Caco-2 (cell line): ENCODE results near the gene GALNT12. TPM values are rescaled to one million over a fixed set of nuclear protein-coding genes. Genes with fewer than 3 reads are reported as not detected.

Source experiments
- BruUV-seq: library from RNA; stranded (reverse); fragments of 400-500 nt; replicated peaks from 2 replicates; lab custom pipeline; 2021; lab: Mats Ljungman, UMichigan
- CTCF ChIA-PET: fragments of 300-600 bp; sonication (Branson Sonifier 250); formaldehyde crosslinking; loops from one replicate; lab custom pipeline; 2022; ENCODE audit warnings: antibody characterized with exemption; lab: Charles Lee
- POLR2A ChIA-PET: fragments of 300-600 bp; sonication (Branson Sonifier 250); formaldehyde crosslinking; loops from one replicate; lab custom pipeline; 2022; ENCODE audit warnings: antibody characterized with exemption; lab: Charles Lee
- DNase-seq, 2 experiments: peaks; one replicate each; pipeline versions ENCODE4 v3.0.0 to v3.0.0-alpha.2; 2020 to 2022
- H3K27me3 ChIP-seq: replicated peaks from 2 replicates; pipeline ENCODE4 v1.6.0; 2011; ENCODE audit warnings: low read length; ENCODE audit not compliant: control insufficient read depth, insufficient read depth
- H3K36me3 ChIP-seq: 2 replicates; pipeline ENCODE4 v1.5.1; 2011; ENCODE audit warnings: low read length; ENCODE audit not compliant: control insufficient read depth, insufficient read depth
- H3K4me1 ChIP-seq: fragments of 250-450 bp; sonication (Bioruptor Pico); 2 replicates; pipeline ENCODE4 v1.5.1; 2020; ENCODE audit warnings: mild to moderate bottlenecking
- H3K4me3 ChIP-seq: 2 replicates; pipeline ENCODE4 v1.5.1; 2011; ENCODE audit warnings: low read depth, mild to moderate bottlenecking, control low read depth, low read length
- H3K9me3 ChIP-seq: fragments of 250-450 bp; sonication (Bioruptor Pico); 2 replicates; pipeline ENCODE4 v1.5.1; 2020; ENCODE audit warnings: mild to moderate bottlenecking, moderate library complexity
- H3K27ac Mint-ChIP-seq: one replicate; pipeline ENCODE4 v1.8.0; 2022; ENCODE audit warnings: mixed read lengths; ENCODE audit not compliant: unreplicated experiment
- H3K27me3 Mint-ChIP-seq: one replicate; pipeline ENCODE4 v1.8.0; 2022; ENCODE audit warnings: mixed read lengths; ENCODE audit not compliant: insufficient read depth, unreplicated experiment
- H3K36me3 Mint-ChIP-seq: one replicate; pipeline ENCODE4 v1.8.0; 2022; ENCODE audit warnings: mild to moderate bottlenecking, mixed read lengths; ENCODE audit not compliant: insufficient read depth, unreplicated experiment
- H3K4me1 Mint-ChIP-seq: one replicate; pipeline ENCODE4 v1.8.0; 2022; ENCODE audit warnings: low read depth, mixed read lengths; ENCODE audit not compliant: unreplicated experiment
- H3K4me3 Mint-ChIP-seq: one replicate; pipeline ENCODE4 v1.8.0; 2022; ENCODE audit warnings: mild to moderate bottlenecking, moderate library complexity, mixed read lengths; ENCODE audit not compliant: unreplicated experiment
- H3K9me3 Mint-ChIP-seq: one replicate; pipeline ENCODE4 v1.8.0; 2022; ENCODE audit warnings: mixed read lengths; ENCODE audit not compliant: unreplicated experiment
- CTCF ChIP-seq, 2 experiments: fragments of 200-600 bp in 1 of 2; IDR thresholded peaks; 1 replicate in 1 of 2; 2 replicates in 1 of 2; pipeline versions ENCODE4 v1.5.1 to v1.8.0; 2011 to 2022; ENCODE audit warnings: antibody characterized with exemption in 1 of 2, control low read depth in 1 of 2, inconsistent platforms in 1 of 2, low read depth in 1 of 2, low read length in 1 of 2, mild to moderate bottlenecking in 1 of 2, moderate library complexity in 1 of 2; ENCODE audit not compliant: insufficient read depth in 1 of 2, severe bottlenecking in 1 of 2, unreplicated experiment in 1 of 2
- intact Hi-C: fragments of 100-400 bp; cut with micrococcal nuclease; formaldehyde crosslinking; loops from one replicate; pipeline ENCODE4 v1.10.0; 2022; ENCODE audit not compliant: unreplicated experiment
- total RNA-seq: library from RNA; stranded (reverse); gene quantifications from 2 replicates; pipeline ENCODE4 v1.2.3, GENCODE V29; 2022

The GALNT12 gene
- total RNA-seq, 1 experiment from 2014 or later = 3.6 TPM

- no peak overlapping the region for H3K4me3 ChIP-seq
- peak; percentile 88 for DNase-seq
- no peaks in the 10 kb centered on the region for H3K36me3 ChIP-seq
- H3K4me1 Mint-ChIP-seq = peaks cover 23% of the 10 kb centered on the region
- H3K27me3 Mint-ChIP-seq = no peaks in the 10 kb centered on the region
- ChIA-PET POLR2A (interaction anchor here (0.5 kb wide), 1 partner anchor 149 kb away, joined by 3 read pairs; no protein-coding TSS in a partner anchor), CTCF (interaction anchor here (0.6 to 1.6 kb wide), 5 partner anchors 40 to 293 kb away, joined by 3 to 12 read pairs (median 4); no protein-coding TSS in a partner anchor)
- H3K4me3 Mint-ChIP-seq = peak overlapping the region; percentile 41
- peaks cover 14% of the 10 kb centered on the region for H3K4me1 ChIP-seq
- no peaks in the 10 kb centered on the region for H3K9me3 ChIP-seq
- no peak overlapping the region for H3K27ac Mint-ChIP-seq
- H3K36me3 Mint-ChIP-seq = no peaks in the 10 kb centered on the region
- BruUV-seq = no TSS peak
- no peaks in the 10 kb centered on the region for H3K27me3 ChIP-seq
- intact Hi-C loops = loop anchor here (1.0 kb wide), 3 partner anchors 127 to 292 kb away; no protein-coding TSS in a partner anchor
- H3K9me3 Mint-ChIP-seq = no peaks in the 10 kb centered on the region
- TF ChIP-seq CTCF (IDR thresholded peaks at IDR 0.05; ENCODE audit: insufficient read depth in 1 of 2, low read depth in 1 of 2, low read length in 1 of 2, severe bottlenecking in 1 of 2, unreplicated experiment in 1 of 2) = peak; percentile 92 to 94
These were observed 41.1 kb downstream of the GALNT12 start for GRCh38 chr9:98848450-98849149.

GRCh38 chr9:98849563-98849962 is 42.1 kb downstream of the GALNT12 start:
- H3K27ac Mint-ChIP-seq = no peak overlapping the region
- TF ChIP-seq CTCF (IDR thresholded peaks at IDR 0.05; ENCODE audit: insufficient read depth in 1 of 2, low read depth in 1 of 2, low read length in 1 of 2, severe bottlenecking in 1 of 2, unreplicated experiment in 1 of 2) = no peak

GRCh38 chr9:98850851-98851729 is 43.6 kb downstream of the GALNT12 start:
- CTCF ChIA-PET = no interaction called here
- no TSS peak for BruUV-seq
- H3K36me3 Mint-ChIP-seq = no peaks in the 10 kb centered on the region
- no peaks in the 10 kb centered on the region for H3K9me3 ChIP-seq
- DNase-seq = no peak
- intact Hi-C loops = no loop called here
- peaks cover 13% of the 10 kb centered on the region for H3K9me3 Mint-ChIP-seq
- TF ChIP-seq CTCF (IDR thresholded peaks at IDR 0.05; ENCODE audit: insufficient read depth in 1 of 2, low read depth in 1 of 2, low read length in 1 of 2, severe bottlenecking in 1 of 2, unreplicated experiment in 1 of 2) = no peak
- POLR2A ChIA-PET = no interaction called here
- H3K4me1 Mint-ChIP-seq = peaks cover 23% of the 10 kb centered on the region
- H3K27ac Mint-ChIP-seq = peak overlapping the region; percentile 13
- no peak overlapping the region for H3K4me3 ChIP-seq
- H3K4me1 ChIP-seq = peaks cover 14% of the 10 kb centered on the region
- no peak overlapping the region for H3K4me3 Mint-ChIP-seq
- H3K27me3 ChIP-seq = no peaks in the 10 kb centered on the region
- no peaks in the 10 kb centered on the region for H3K27me3 Mint-ChIP-seq
- no peaks in the 10 kb centered on the region for H3K36me3 ChIP-seq

More at GRCh38 chr9:98849563-98849962, 42.1 kb downstream of the GALNT12 start:
- peaks cover 14% of the 10 kb centered on the region for H3K4me1 ChIP-seq
- DNase-seq = no peak
- intact Hi-C loops = no loop called here
- Mint-ChIP-seq H3K36me3 (no peaks in the 10 kb centered on the region), H3K4me1 (peaks cover 23% of the 10 kb centered on the region), H3K4me3 (no peak overlapping the region), H3K9me3 (no peaks in the 10 kb centered on the region), H3K27me3 (no peaks in the 10 kb centered on the region)
- H3K4me3 ChIP-seq = no peak overlapping the region
- CTCF ChIA-PET = interaction anchor here (0.6 kb wide), 1 partner anchor 72 kb away, joined by 4 read pairs; no protein-coding TSS in a partner anchor
- POLR2A ChIA-PET = no interaction called here
- no peaks in the 10 kb centered on the region for H3K27me3 ChIP-seq
- no peaks in the 10 kb centered on the region for H3K36me3 ChIP-seq
- BruUV-seq = no TSS peak
- no peaks in the 10 kb centered on the region for H3K9me3 ChIP-seq
